Stimulated activated CD4-positive, alpha-beta T cell treated with anti-CD3 and anti-CD28 coated beads, TNF-alpha, amount 100 ng/mL, for 24 hours (primary cell): ENCODE measurements around the gene PLEKHM3.
"Not testable (repeated sequence)": the region's sequence is repeated elsewhere in the genome, so short reads cannot be mapped to it uniquely, and the experiment has no call there.

Source experiments
- DNase-seq, 3 experiments: peaks; one replicate each; pipeline ENCODE4 v3.0.0-alpha.2; 2020; ENCODE audit warnings: low read depth in 3 of 3

Gene PLEKHM3

GRCh38 chr2:207825045-207825954, 200.0 kb downstream of the PLEKHM3 start:
- DNase-seq = no peak

- no peak for DNase-seq
Measured at GRCh38 chr2:207823865-207824264, 201.5 kb downstream of the PLEKHM3 start.

- DNase-seq = no peak
Measured at GRCh38 chr2:207819839-207820784, 205.2 kb downstream of the PLEKHM3 start.

GRCh38 chr2:207819021-207819797, 206.1 kb downstream of the PLEKHM3 start:
- DNase-seq = no peak

GRCh38 chr2:207816546-207816945, 208.8 kb downstream of the PLEKHM3 start:
- no peak for DNase-seq

GRCh38 chr2:207815254-207815653, 210.1 kb downstream of the PLEKHM3 start:
- DNase-seq = no peak

GRCh38 chr2:207813942-207814341, 211.4 kb downstream of the PLEKHM3 start:
- DNase-seq = no peak

- DNase-seq = no peak
Measured at GRCh38 chr2:207813221-207813916, 212.0 kb downstream of the PLEKHM3 start.

- no peak for DNase-seq
Measured at GRCh38 chr2:207812726-207813080, 212.6 kb downstream of the PLEKHM3 start.

GRCh38 chr2:207812058-207812725, 213.1 kb downstream of the PLEKHM3 start:
- DNase-seq = no peak

GRCh38 chr2:207811658-207812057, 213.7 kb downstream of the PLEKHM3 start:
- DNase-seq = not testable (repeated sequence)

- no peak for DNase-seq
Measured at GRCh38 chr2:207810200-207810788, 215.0 kb downstream of the PLEKHM3 start.

GRCh38 chr2:207808119-207808518, 217.2 kb downstream of the PLEKHM3 start:
- no peak for DNase-seq

GRCh38 chr2:207807516-207807915, 217.8 kb downstream of the PLEKHM3 start:
- no peak for DNase-seq

- DNase-seq = no peak
Measured at GRCh38 chr2:207805566-207806226, 219.6 kb downstream of the PLEKHM3 start.

GRCh38 chr2:207802650-207803049, 222.7 kb downstream of the PLEKHM3 start:
- no peak for DNase-seq

GRCh38 chr2:207801259-207801658, 224.1 kb downstream of the PLEKHM3 start:
- DNase-seq = no peak

GRCh38 chr2:207796585-207797350, 228.6 kb downstream of the PLEKHM3 start:
- no peak for DNase-seq

- no peak for DNase-seq
Measured at GRCh38 chr2:207792244-207792785, 233.0 kb downstream of the PLEKHM3 start.
